GM12865 (cell line): ENCODE measurements around the gene UBE2Z.
"Not testable (repeated sequence)": the region's sequence is repeated elsewhere in the genome, so short reads cannot be mapped to it uniquely, and the experiment has no call there.

Source experiments
- DNase-seq: peaks from one replicate; pipeline ENCODE4 v3.0.0; 2010; ENCODE audit warnings: low read depth
- H3K4me3 ChIP-seq: 2 replicates; pipeline ENCODE4 v1.5.1; 2011; ENCODE audit warnings: mild to moderate bottlenecking, low read depth, low read length, control low read depth
- TF ChIP-seq, protein P1 (sequence below): IDR thresholded peaks from 2 replicates; pipeline ENCODE4 v1.5.1; 2011; ENCODE audit warnings: low read length, control low read depth, low read depth, inconsistent platforms; ENCODE audit not compliant: insufficient read depth; ENCODE audit errors: missing control alignments

UBE2Z gene

DNA sequence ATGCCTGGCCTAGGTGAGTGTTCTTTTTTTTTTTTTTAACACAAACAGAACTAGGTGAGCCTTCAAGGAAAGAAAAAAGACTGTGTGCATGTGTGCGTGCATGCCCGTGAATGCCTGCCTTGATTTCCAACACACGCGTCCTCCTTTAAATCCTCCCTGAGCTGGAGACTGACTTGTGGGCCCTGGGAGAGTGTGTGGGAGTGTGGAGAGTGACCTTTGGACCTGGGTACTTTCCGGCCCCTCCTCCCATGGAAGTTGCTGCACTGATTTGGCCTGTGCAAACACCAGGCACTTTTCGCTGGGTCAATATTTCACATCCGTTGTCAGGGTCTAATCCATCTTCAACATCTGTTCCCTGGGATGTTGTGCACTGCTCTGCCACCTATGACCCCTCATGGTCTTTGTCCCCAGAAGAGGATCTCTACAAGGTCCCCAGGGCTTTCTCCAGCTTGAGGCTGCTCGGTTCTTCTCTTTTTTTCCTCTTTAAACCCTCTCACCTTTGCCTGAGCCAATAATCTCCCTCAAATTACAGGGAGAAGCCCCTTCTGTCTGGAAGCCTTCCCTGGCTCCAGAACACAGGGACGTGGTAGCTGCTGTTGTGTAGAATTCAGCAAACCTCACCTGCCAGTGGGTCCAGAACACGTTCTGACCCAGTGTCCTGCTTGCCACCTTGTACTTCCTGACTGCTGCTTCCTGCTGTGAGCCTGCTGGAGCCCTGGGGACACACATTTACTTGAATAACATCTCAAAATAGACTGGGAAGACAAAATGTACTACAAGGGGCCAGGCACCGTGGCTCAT is 36.5 kb upstream of the UBE2Z start:
- TF ChIP-seq, protein P1, sequence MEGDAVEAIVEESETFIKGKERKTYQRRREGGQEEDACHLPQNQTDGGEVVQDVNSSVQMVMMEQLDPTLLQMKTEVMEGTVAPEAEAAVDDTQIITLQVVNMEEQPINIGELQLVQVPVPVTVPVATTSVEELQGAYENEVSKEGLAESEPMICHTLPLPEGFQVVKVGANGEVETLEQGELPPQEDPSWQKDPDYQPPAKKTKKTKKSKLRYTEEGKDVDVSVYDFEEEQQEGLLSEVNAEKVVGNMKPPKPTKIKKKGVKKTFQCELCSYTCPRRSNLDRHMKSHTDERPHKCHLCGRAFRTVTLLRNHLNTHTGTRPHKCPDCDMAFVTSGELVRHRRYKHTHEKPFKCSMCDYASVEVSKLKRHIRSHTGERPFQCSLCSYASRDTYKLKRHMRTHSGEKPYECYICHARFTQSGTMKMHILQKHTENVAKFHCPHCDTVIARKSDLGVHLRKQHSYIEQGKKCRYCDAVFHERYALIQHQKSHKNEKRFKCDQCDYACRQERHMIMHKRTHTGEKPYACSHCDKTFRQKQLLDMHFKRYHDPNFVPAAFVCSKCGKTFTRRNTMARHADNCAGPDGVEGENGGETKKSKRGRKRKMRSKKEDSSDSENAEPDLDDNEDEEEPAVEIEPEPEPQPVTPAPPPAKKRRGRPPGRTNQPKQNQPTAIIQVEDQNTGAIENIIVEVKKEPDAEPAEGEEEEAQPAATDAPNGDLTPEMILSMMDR: no peak
- no peak overlapping the region for H3K4me3 ChIP-seq
- DNase-seq: no peak

DNA sequence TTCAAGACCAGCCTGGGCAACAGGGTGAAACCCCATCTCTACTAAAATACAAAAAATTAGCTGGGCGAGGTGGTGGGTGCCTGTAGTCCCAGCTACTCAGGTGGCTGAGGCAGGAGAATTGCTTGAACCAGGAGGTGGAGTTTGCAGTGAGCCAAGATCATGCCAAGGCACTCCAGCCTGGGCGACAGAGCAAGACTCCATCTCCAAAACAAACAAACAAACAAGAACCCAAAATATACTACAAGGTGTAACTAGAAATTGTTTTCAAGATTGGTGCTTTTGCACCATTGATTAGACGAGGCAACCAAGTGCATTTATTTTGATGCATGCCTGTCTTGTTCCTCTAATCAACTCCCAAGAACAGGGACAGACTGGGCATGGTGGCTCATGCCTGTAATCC is 35.8 kb upstream of the UBE2Z start:
- H3K4me3 ChIP-seq, DNase-seq: not testable (repeated sequence)

DNA sequence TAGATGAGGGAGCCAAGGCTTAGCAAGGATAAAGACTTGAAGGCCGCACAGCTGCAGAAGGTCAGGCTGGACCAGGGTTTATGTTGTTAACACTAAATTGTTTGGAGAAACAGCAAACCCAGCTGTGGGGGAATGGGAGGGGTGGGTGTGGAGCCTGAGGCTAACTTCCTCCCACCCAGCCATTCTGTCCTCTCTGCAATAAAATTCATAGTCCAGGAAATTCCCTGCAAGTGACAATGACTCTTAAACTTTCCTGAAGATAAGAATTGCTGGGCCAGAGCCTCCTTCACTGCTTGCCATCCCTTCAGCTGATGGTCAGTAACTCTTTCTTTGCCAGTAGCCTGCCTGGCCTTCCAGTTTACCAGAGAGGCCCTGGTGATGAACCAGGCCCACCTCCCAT is 35.0 kb upstream of the UBE2Z start:
- TF ChIP-seq, protein P1: no peak
- no peak for DNase-seq

DNA sequence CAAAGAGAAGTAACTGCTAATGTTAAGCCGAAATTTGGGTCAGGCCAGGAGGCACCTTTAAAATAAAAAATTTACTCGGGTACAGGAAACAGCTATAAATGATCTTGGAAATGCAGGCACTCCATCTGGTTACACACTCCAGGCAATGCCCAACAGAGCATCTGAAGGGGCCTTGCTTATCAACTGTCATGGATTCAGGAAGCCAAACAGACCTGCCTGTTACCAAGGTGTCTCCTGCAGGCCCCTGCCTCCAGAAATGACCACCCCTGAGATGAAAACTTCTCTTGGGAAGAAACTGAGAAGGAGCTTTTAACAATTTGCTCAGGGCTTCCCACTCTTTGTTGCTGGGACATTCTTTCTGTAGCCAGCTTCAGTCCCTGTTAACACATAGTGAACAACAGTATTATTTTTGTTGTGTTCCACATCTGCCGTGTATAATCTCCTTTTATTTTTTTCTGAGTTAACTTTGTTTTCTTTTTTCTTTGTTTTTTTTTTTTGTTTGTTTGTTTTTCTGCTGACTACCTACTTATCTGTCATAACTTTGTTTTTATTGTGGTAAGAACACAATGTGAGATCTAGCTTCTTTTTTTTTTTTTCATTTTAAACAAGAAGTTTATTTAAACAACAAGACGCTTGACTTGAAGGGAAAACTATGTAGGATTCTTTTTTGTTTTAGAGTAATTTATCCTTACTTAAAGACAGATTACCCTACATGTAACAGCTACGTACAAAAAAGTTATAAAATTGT is 34.3 kb upstream of the UBE2Z start:
- DNase-seq: no peak
- TF ChIP-seq, protein P1: no peak
- no peak overlapping the region for H3K4me3 ChIP-seq

More for the DNA sequence above, 35.0 kb upstream of the UBE2Z start:
- no peak overlapping the region for H3K4me3 ChIP-seq

DNA sequence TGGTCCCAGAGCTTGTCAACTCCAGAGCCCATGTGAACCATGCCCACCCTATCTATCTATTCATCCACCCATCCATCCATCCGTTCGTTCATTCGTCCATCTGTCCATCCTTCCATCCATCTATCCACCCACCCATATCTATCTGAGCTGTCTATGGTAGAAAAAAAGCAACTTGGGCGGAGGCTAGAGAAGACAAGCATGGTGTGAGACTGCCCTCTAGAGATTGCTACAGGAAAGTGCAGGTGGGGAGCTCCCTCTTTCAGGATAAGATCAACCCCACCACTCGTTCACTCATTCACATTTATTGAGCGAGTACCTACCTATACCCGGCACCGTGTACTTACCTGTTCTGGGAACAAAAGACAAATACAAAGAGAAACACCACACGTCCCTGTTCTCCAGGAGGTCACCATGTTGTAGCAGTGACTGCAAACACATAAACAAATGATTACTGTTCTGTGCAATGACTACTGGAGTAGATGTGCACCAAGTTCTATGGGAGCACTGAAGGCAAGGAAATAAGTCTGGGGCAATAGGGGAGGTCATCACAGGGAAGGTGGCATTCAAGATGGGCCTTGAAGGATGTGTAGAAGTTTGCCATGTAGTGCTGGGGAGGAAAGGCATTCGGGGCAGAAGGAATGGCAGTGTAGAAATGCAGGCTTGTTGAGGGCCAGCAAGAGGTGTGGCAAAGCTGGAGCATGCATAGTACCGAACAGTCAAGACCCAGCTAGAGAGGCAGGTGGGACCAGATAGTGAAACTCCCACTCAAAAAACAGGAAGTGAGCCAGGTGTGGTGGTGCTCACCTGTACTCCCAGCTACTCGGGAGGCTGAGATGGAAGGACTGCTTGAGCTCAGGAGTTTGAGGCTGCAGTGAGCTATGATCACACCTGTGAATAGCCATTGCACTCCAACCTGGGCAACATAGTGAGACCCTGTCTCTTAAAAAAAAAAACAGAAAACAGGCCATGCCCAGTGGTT is 29.0 kb upstream of the UBE2Z start:
- no peak overlapping the region for H3K4me3 ChIP-seq
- DNase-seq: peak; percentile 82
- TF ChIP-seq, protein P1: peak; percentile 98

DNA sequence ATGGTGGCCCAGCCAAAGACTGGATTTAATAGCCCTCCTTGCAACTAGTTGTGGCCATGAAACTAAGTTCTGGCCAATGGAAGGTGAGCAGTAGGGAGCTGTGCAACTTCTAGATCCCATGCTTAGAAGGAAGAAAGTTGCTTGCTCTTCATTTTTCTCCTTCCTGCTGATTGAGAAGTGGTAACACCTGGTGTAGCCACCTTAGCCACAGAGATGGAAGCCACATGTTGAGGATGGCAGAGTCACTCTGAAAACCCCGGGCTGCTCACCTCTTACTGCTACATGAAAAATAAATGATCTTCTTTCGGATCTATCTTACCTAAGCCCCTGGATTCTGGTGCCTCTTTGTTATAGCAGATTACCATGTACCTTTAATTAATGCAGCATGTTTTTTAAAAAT is 25.9 kb upstream of the UBE2Z start:
- TF ChIP-seq, protein P1: no peak
- H3K4me3 ChIP-seq: no peak overlapping the region
- DNase-seq: no peak

DNA sequence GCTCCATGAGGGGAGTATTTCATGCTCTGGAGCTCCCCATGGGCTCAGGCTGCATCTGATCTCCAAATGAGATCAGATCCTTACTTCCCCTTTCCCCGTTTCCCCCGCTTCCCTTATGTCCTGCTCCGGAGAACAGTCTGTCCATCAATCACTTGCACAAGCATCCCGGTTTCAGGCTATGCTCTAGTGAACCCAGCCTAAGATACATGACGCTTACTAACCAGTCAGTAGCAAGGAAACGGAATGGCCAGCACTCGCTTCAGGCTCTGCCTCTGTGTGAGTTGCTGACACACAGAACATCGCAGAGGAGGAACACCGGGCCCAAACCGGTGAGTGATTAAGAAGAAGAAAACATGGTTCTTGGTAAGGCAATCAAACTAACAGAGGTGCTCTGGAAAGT is 25.0 kb upstream of the UBE2Z start:
- no peak for DNase-seq
- TF ChIP-seq, protein P1: no peak
- no peak overlapping the region for H3K4me3 ChIP-seq
